Right atrium auricular region (tissue), 2 donors: ENCODE results near the gene CSF1. TPM values are rescaled to one million over a fixed set of nuclear protein-coding genes. Genes with fewer than 3 reads are reported as not detected.
A peak's percentile ranks its signal among the peaks of the same experiment; 100 is the strongest.

Source experiments
- DNase-seq: peaks from one replicate; pipeline ENCODE4 v3.0.0-alpha.2; 2019; ENCODE audit warnings: low spot score
- H3K27ac ChIP-seq, 2 donors: fragments of 200-600 bp; sonication (generic); 1 replicate in 1 of 2; 2 replicates in 1 of 2; pipeline ENCODE4 v1.5.1; 2016 to 2019
- H3K27me3 ChIP-seq, 2 donors: fragments of 200-600 bp; sonication (generic); one replicate each; pipeline versions ENCODE4 v1.5.1 to v1.6.0; 2017 to 2019
- H3K36me3 ChIP-seq: fragments of 200-600 bp; sonication (generic); one replicate; pipeline ENCODE4 v1.5.1; 2016
- H3K4me1 ChIP-seq, 2 donors: fragments of 200-600 bp; sonication (generic); one replicate each; pipeline versions ENCODE4 v1.5.1 to v1.6.0; 2017 to 2019
- H3K4me3 ChIP-seq, 2 donors: fragments of 200-600 bp; sonication (generic); 1 replicate in 1 of 2; 2 replicates in 1 of 2; pipeline ENCODE4 v1.5.1; 2017 to 2019; ENCODE audit warnings: mild to moderate bottlenecking in 1 of 2, moderate library complexity in 1 of 2
- H3K9me3 ChIP-seq, 2 donors: fragments of 200-600 bp; sonication (generic); one replicate each; pipeline ENCODE4 v1.5.1; 2019
- CTCF ChIP-seq, 2 donors: fragments of 200-600 bp; sonication (generic); IDR thresholded peaks; one replicate each; pipeline ENCODE4 v1.5.1; 2019; ENCODE audit warnings: antibody characterized with exemption in 2 of 2
- total RNA-seq, 2 donors: library from RNA; depleted of rRNA; stranded (reverse); fragments of >200 nt; gene quantifications; one replicate each; pipeline ENCODE4 v1.1.0, GENCODE V29; 2016

CSF1 gene
- total RNA-seq, 2 donors from 2014 or later: 31.4 to 48.4 TPM

- no peaks in the 10 kb centered on the region for H3K4me1 ChIP-seq
- no peaks in the 10 kb centered on the region for H3K9me3 ChIP-seq
- H3K4me3 ChIP-seq: no peak overlapping the region
- no peaks in the 10 kb centered on the region for H3K36me3 ChIP-seq
- DNase-seq: no peak
- no peak overlapping the region for H3K27ac ChIP-seq
- H3K27me3 ChIP-seq: no peaks in the 10 kb centered on the region
- TF ChIP-seq CTCF (IDR thresholded peaks at IDR 0.05): no peak
Measured at GRCh38 chr1:109969907-109970306, 59.3 kb downstream of the CSF1 start.

- Histone ChIP-seq H3K4me1 (peaks cover 0 to 2% of the 10 kb centered on the region in 2 donors), H3K36me3 (no peaks in the 10 kb centered on the region), H3K4me3 (no peak overlapping the region), H3K27ac (no peak overlapping the region), H3K9me3 (no peaks in the 10 kb centered on the region), H3K27me3 (no peaks in the 10 kb centered on the region)
- no peak for DNase-seq
- no peak for TF ChIP-seq CTCF (IDR thresholded peaks at IDR 0.05)
Measured at GRCh38 chr1:109971559-109971958, 60.9 kb downstream of the CSF1 start.

- DNase-seq: no peak
- Histone ChIP-seq H3K27me3 (no peaks in the 10 kb centered on the region), H3K4me3 (no peak overlapping the region), H3K9me3 (no peaks in the 10 kb centered on the region), H3K36me3 (no peaks in the 10 kb centered on the region), H3K27ac (no peak overlapping the region), H3K4me1 (peaks cover 0 to 13% of the 10 kb centered on the region in 2 donors)
- TF ChIP-seq CTCF (IDR thresholded peaks at IDR 0.05): no peak
Measured at GRCh38 chr1:109974191-109974590, 63.5 kb downstream of the CSF1 start.

GRCh38 chr1:109975718-109976117 is 65.1 kb downstream of the CSF1 start:
- Histone ChIP-seq H3K27ac (no peak overlapping the region), H3K9me3 (no peaks in the 10 kb centered on the region), H3K36me3 (no peaks in the 10 kb centered on the region), H3K4me1 (peaks cover 0 to 27% of the 10 kb centered on the region in 2 donors), H3K27me3 (no peaks in the 10 kb centered on the region), H3K4me3 (no peak overlapping the region)
- TF ChIP-seq CTCF (IDR thresholded peaks at IDR 0.05): no peak
- DNase-seq: no peak

- Histone ChIP-seq H3K4me3 (no peak overlapping the region), H3K27me3 (no peaks in the 10 kb centered on the region), H3K4me1 (peaks cover 0 to 27% of the 10 kb centered on the region in 2 donors), H3K36me3 (no peaks in the 10 kb centered on the region), H3K9me3 (no peaks in the 10 kb centered on the region), H3K27ac (peak overlapping the region; percentile 37 to 71)
- DNase-seq: no peak
- TF ChIP-seq CTCF (IDR thresholded peaks at IDR 0.05): no peak
Measured at GRCh38 chr1:109976762-109977161, 66.1 kb downstream of the CSF1 start.

GRCh38 chr1:109977225-109977624 is 66.6 kb downstream of the CSF1 start:
- no peaks in the 10 kb centered on the region for H3K36me3 ChIP-seq
- no peak for TF ChIP-seq CTCF (IDR thresholded peaks at IDR 0.05)
- no peak overlapping the region for H3K4me3 ChIP-seq
- peak overlapping the region; percentile 37 to 71 for H3K27ac ChIP-seq
- H3K27me3 ChIP-seq: no peaks in the 10 kb centered on the region
- H3K9me3 ChIP-seq: no peaks in the 10 kb centered on the region
- DNase-seq: no peak
- peaks cover 0 to 27% of the 10 kb centered on the region in 2 donors for H3K4me1 ChIP-seq
